Astrocyte (in vitro differentiated cells and primary cell): ENCODE results near the gene TBC1D5. TPM values are rescaled to one million over a fixed set of nuclear protein-coding genes. Genes with fewer than 3 reads are reported as not detected.

ENCODE experiments used
- DNase-seq: peaks from one replicate; pipeline ENCODE4 v3.0.0-alpha.2; 2010; ENCODE audit warnings: low read depth
- FAIRE-seq: peaks from 2 replicates; lab custom pipeline; 2011; peaks lifted over from hg19 to GRCh38; lab: Jason Lieb, UNC
- H2AFZ ChIP-seq: 2 replicates; pipeline ENCODE4 v1.6.0; 2012; ENCODE audit warnings: low read depth, low read length, inconsistent platforms
- H3K27ac ChIP-seq: 2 replicates; pipeline ENCODE4 v1.5.1; 2011; ENCODE audit warnings: low read depth, low read length, inconsistent platforms
- H3K27me3 ChIP-seq: 2 replicates; pipeline ENCODE4 v1.6.0; 2011; ENCODE audit warnings: low read length, inconsistent platforms; ENCODE audit not compliant: insufficient read depth
- H3K36me3 ChIP-seq: 2 replicates; pipeline ENCODE4 v1.5.1; 2011; ENCODE audit warnings: low read length, inconsistent platforms; ENCODE audit not compliant: insufficient read depth
- H3K4me1 ChIP-seq: 2 replicates; pipeline ENCODE4 v1.5.1; 2011; ENCODE audit warnings: low read length, inconsistent platforms; ENCODE audit not compliant: insufficient read depth
- H3K4me2 ChIP-seq: 2 replicates; pipeline ENCODE4 v1.6.0; 2012; ENCODE audit warnings: low read length, inconsistent platforms
- H3K4me3 ChIP-seq: 2 replicates; pipeline ENCODE4 v1.5.1; 2011; ENCODE audit warnings: low read depth, mild to moderate bottlenecking, low read length, inconsistent platforms; ENCODE audit not compliant: insufficient read depth
- H3K79me2 ChIP-seq: 2 replicates; pipeline ENCODE4 v1.6.0; 2012; ENCODE audit warnings: mild to moderate bottlenecking, low read length, inconsistent platforms; ENCODE audit not compliant: insufficient read depth
- H3K9ac ChIP-seq: 2 replicates; pipeline ENCODE4 v1.6.0; 2012; ENCODE audit warnings: mild to moderate bottlenecking, low read length, inconsistent platforms
- H3K9me3 ChIP-seq: 2 replicates; pipeline ENCODE4 v1.5.1; 2012; ENCODE audit warnings: low read depth, mild to moderate bottlenecking, low read length, inconsistent platforms; ENCODE audit not compliant: insufficient read depth
- H4K20me1 ChIP-seq: 2 replicates; pipeline ENCODE4 v1.6.0; 2012; ENCODE audit warnings: low read length, inconsistent platforms; ENCODE audit not compliant: insufficient read depth
- H3K27ac Mint-ChIP-seq: one replicate; pipeline ENCODE4 v1.8.0; 2021; ENCODE audit warnings: mild to moderate bottlenecking, mixed read lengths; ENCODE audit not compliant: unreplicated experiment
- H3K27me3 Mint-ChIP-seq: one replicate; pipeline ENCODE4 v1.8.0; 2021; ENCODE audit warnings: low read depth, mixed read lengths; ENCODE audit not compliant: unreplicated experiment
- H3K36me3 Mint-ChIP-seq: one replicate; pipeline ENCODE4 v1.8.0; 2021; ENCODE audit warnings: low read depth, mixed read lengths; ENCODE audit not compliant: unreplicated experiment
- H3K4me1 Mint-ChIP-seq: one replicate; pipeline ENCODE4 v1.8.0; 2021; ENCODE audit warnings: low read depth, mixed read lengths; ENCODE audit not compliant: unreplicated experiment
- H3K4me3 Mint-ChIP-seq: one replicate; pipeline ENCODE4 v1.8.0; 2021; ENCODE audit warnings: mild to moderate bottlenecking, moderate library complexity, mixed read lengths; ENCODE audit not compliant: unreplicated experiment
- H3K9me3 Mint-ChIP-seq: one replicate; pipeline ENCODE4 v1.8.0; 2021; ENCODE audit warnings: mild to moderate bottlenecking, mixed read lengths; ENCODE audit not compliant: unreplicated experiment
- EZH2 ChIP-seq: IDR thresholded peaks from 2 replicates; pipeline ENCODE4 v1.6.1; 2012; ENCODE audit warnings: mild to moderate bottlenecking, low read length, inconsistent platforms; ENCODE audit not compliant: insufficient read depth
- total RNA-seq: library from RNA; stranded (reverse); gene quantifications from 2 replicates; pipeline ENCODE4 v1.2.1, GENCODE V29; 2021
- TF ChIP-seq, protein P1 (sequence below): IDR thresholded peaks from 2 replicates; pipeline ENCODE4 v1.5.1; 2011; ENCODE audit warnings: low read depth, mild to moderate bottlenecking, inconsistent platforms, low read length, moderate library complexity; ENCODE audit not compliant: insufficient read depth

TBC1D5 gene
- total RNA-seq, 1 donor from 2014 or later: 23.0 TPM

DNA sequence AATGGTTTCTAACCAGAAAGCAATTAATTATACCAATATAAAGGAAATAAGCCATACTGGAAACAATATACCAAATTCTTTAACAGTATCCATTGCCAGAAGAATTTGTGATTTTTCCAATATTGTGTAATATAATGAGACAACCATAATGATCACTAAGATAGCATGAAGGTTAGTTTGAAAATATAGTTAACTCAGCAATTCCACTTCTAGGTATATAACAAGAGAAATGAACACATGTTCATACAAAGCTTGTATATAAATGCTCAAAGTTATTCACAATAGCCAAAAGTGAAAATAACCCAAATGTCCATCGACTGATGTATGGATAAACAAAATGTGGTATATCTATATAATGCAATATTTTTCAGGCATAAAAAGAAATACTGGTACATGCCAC lies 369.1 kb downstream of the TBC1D5 start:
- peaks cover 2% of the 10 kb centered on the region for H3K4me1 Mint-ChIP-seq
- H4K20me1 ChIP-seq: no peaks in the 10 kb centered on the region
- no peaks in the 10 kb centered on the region for H3K27me3 Mint-ChIP-seq
- H3K27ac Mint-ChIP-seq: no peak overlapping the region
- H3K36me3 ChIP-seq: no peaks in the 10 kb centered on the region
- H3K4me2 ChIP-seq: no peak overlapping the region
- no peak overlapping the region for H3K4me3 Mint-ChIP-seq
- H3K79me2 ChIP-seq: no peaks in the 10 kb centered on the region
- TF ChIP-seq, protein P1, sequence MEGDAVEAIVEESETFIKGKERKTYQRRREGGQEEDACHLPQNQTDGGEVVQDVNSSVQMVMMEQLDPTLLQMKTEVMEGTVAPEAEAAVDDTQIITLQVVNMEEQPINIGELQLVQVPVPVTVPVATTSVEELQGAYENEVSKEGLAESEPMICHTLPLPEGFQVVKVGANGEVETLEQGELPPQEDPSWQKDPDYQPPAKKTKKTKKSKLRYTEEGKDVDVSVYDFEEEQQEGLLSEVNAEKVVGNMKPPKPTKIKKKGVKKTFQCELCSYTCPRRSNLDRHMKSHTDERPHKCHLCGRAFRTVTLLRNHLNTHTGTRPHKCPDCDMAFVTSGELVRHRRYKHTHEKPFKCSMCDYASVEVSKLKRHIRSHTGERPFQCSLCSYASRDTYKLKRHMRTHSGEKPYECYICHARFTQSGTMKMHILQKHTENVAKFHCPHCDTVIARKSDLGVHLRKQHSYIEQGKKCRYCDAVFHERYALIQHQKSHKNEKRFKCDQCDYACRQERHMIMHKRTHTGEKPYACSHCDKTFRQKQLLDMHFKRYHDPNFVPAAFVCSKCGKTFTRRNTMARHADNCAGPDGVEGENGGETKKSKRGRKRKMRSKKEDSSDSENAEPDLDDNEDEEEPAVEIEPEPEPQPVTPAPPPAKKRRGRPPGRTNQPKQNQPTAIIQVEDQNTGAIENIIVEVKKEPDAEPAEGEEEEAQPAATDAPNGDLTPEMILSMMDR: no peak
- TF ChIP-seq EZH2: no peak
- H2AFZ ChIP-seq: no peak overlapping the region
- no peak overlapping the region for H3K27ac ChIP-seq
- no peaks in the 10 kb centered on the region for H3K36me3 Mint-ChIP-seq
- H3K9me3 ChIP-seq: no peaks in the 10 kb centered on the region
- FAIRE-seq (peak; percentile 20), DNase-seq (no peak)
- H3K4me1 ChIP-seq: no peaks in the 10 kb centered on the region
- H3K27me3 ChIP-seq: no peaks in the 10 kb centered on the region
- no peak overlapping the region for H3K9ac ChIP-seq
- H3K4me3 ChIP-seq: no peak overlapping the region
- H3K9me3 Mint-ChIP-seq: no peaks in the 10 kb centered on the region

DNA sequence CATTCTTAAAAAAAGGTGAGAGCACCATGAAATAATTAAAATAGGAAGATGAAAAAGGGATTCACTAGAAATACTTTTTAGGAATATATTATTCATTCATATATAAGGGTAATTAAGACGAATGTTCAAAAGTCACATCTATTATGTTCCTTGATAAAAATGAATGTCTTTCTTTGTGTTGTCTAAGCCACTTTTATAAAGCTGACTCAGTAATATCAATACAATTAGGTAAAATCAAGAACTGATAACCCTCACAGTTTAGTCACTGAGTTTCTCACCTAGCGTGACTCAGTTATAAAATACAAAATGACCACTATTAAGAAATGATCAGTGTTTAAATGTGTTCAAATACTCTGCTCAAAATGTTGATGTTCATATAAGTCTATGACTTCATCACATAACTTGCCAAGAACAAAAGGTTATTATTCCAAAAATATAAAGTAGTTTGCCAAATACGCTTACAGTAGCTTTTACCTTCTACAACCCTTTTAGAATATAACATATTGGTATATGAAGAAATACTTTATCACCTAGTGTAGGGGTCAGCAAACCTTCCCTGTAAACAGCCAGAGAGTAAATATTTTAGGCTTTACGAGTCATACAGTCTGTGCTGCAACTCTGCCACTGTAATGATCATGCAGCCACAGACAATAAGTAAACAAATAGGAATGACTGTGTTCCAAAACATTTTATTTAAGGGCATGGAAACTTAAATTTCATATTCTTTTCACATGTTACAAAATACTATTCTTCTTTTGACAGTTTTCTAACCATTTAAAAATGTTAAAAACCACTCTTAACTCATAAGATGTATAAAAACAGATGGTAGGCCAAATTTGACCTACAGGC lies 369.8 kb downstream of the TBC1D5 start:
- Mint-ChIP-seq H3K4me1 (peaks cover 2% of the 10 kb centered on the region), H3K9me3 (no peaks in the 10 kb centered on the region), H3K27ac (no peak overlapping the region), H3K36me3 (no peaks in the 10 kb centered on the region), H3K4me3 (no peak overlapping the region), H3K27me3 (no peaks in the 10 kb centered on the region)
- no peak for TF ChIP-seq EZH2
- TF ChIP-seq, protein P1: no peak
- Histone ChIP-seq H3K9ac (no peak overlapping the region), H4K20me1 (no peaks in the 10 kb centered on the region), H3K4me2 (no peak overlapping the region), H3K9me3 (no peaks in the 10 kb centered on the region), H3K79me2 (no peaks in the 10 kb centered on the region), H3K27ac (no peak overlapping the region), H3K27me3 (no peaks in the 10 kb centered on the region), H3K4me1 (no peaks in the 10 kb centered on the region), H3K36me3 (no peaks in the 10 kb centered on the region), H3K4me3 (no peak overlapping the region), H2AFZ (no peak overlapping the region)
- FAIRE-seq: peak; percentile 13
- DNase-seq: peak; percentile 10

DNA sequence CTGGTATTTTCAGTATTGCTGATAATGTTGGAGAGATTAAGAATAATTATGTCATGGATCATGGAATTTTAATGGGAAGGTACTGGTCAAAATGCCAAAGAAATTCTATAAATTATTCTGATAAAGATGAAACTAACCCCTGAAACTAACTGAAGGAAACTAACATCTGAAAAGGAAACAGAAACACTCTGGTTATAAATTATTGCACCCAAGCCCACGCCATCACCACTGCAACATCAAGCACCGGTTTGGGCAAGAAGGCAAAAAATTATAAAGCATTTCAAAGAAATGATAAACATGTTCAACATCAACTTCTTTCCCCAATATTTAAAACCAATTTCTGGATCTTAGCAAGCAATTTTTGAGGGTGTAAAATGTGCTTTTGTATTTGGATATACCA lies 372.5 kb downstream of the TBC1D5 start:
- DNase-seq (no peak), FAIRE-seq (no peak)
- no peaks in the 10 kb centered on the region for H3K9me3 Mint-ChIP-seq

More for the DNA sequence above, 372.5 kb downstream of the TBC1D5 start:
- H3K9me3 ChIP-seq: no peaks in the 10 kb centered on the region
- H3K36me3 Mint-ChIP-seq: no peaks in the 10 kb centered on the region
- no peaks in the 10 kb centered on the region for H3K36me3 ChIP-seq
- H3K4me1 ChIP-seq: no peaks in the 10 kb centered on the region
- no peak overlapping the region for H3K4me3 Mint-ChIP-seq
- H3K4me2 ChIP-seq: no peak overlapping the region
- H3K27me3 ChIP-seq: no peaks in the 10 kb centered on the region
- TF ChIP-seq, protein P1: no peak
- no peak for TF ChIP-seq EZH2
- H4K20me1 ChIP-seq: no peaks in the 10 kb centered on the region
- no peak overlapping the region for H3K4me3 ChIP-seq
- no peak overlapping the region for H3K27ac Mint-ChIP-seq
- no peak overlapping the region for H3K9ac ChIP-seq
- H3K79me2 ChIP-seq: no peaks in the 10 kb centered on the region
- no peaks in the 10 kb centered on the region for H3K27me3 Mint-ChIP-seq
- peaks cover 2% of the 10 kb centered on the region for H3K4me1 Mint-ChIP-seq
- H3K27ac ChIP-seq: no peak overlapping the region
- H2AFZ ChIP-seq: no peak overlapping the region
